COR-L47 (cell line): ENCODE results near the gene IL27RA.

Experiments used
- DNase-seq: peaks from one replicate; lab custom pipeline; 2025; lab: John Stamatoyannopoulos, UW

The IL27RA gene

GRCh38 chr19:14089412-14089661 lies 57.8 kb downstream of the IL27RA start:
- no peak for DNase-seq

DNA sequence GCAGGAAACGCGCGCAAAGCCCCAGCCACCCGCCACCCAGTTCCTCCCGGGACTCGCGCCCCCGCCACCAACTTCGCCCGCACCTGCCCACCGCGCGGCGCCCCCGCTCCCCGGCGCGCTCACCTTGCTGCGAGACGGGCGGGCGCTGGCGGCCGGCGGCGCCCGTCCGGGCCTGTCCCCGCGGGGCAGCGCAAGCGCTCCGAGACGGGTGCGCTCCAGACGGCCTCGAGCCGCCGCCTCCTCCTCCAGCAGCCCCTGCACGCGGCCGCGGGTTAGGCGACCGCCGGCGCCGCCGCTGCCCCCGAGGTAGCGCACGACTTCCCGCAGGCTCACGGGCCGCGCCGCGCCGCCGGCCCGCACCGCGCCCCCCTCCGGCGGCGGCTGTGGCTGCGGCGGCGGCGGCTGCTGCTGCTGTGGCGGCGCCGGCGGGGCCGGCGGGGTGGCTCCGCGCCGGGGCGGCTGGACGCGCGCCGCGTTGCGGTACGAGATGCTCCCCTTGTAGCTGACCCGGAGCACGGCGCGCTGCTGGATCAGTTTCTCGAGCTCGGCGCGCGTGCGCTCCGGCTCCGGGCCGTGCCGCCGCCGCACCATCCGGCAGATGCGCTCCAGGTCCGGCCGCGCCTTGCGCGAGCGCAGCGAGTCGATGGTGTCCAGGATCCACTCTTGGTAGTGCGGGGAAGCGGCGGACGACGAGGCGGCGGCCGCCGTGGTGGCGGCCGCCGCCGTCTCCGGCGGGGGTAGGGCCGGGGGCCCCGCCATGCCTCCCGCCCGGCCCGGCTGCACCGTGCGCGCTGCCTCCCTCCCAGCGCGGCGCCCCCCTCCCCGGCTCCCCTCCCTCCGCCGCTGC lies 58.3 kb downstream of the IL27RA start:
- peak; percentile 37 for DNase-seq

- peak; percentile 83 for DNase-seq
These were observed 59.0 kb downstream of the IL27RA start, which contains the start of gene SAMD1 for GRCh38 chr19:14090509-14091080. TSS of gene SAMD1 (minus strand) at chr19:14090751.

DNA sequence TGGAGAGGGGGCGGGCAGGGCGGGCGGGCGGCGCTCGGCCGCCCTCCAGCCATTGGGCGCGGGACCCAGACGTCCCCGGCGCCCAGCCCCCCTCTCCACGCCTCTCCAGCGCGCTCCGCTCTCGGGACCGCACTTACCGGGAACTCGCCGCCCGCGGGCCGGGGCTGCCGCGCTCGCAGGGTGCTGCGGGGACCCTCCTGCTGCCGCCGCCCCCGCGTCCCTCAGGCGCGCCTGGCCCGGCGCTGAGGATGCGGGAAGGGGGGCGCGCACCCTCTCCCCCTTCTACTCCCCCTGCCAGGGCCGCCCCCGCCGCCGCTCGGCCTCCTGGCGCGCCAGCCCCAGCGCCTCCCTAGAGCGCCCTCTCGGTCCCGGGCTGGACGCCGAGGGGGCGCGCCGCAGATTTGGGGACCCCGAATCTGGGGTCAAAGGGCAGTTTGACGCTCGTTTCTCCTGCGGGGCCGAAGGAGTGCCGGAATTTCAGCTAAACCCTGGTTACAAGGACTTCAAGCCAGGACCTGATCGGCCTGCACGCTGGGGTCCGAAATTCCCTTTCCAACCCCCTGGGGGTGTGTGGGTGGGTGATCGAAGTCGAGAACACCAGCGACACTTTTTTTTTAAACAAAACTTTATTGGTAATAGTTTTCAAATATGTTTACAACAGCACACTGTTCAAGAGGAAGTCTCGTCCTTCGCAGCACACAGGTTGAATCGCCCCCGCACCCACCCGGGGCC lies 59.7 kb downstream of the IL27RA start:
- DNase-seq, result peak; percentile 76

DNA sequence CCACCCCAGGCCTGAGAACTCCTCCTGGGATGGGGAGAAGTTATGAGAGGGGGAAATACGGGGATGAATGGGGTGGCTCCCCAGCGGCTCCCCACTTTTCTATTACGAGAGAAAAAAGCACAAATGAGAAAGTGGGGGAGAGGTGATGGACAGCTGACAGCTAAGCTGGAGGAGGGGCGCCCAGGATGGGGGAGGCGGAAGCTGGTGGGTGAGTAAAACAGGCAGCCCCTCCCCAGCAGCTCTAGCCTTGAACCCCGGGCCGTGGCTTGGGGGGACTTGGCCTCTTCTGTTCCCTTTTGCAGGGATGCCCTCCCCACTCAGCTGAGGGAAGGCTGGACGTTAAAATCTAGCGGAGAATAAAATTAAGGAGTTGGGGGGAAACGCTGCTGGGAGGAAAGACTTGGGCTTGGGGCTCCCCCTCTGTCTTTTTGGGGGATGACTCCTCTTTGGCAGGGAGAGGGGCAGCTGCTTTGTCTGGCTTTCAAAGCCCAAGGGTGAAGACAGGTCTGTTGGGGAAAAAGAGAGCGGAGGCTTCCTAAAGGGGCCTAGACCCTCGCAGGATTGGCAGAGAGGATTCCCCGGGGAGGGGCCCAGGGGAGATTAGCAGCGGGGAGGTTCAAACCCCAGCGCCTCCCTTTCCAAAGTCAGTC lies 60.4 kb downstream of the IL27RA start:
- DNase-seq, result no peak

GRCh38 chr19:14093117-14093823 lies 61.7 kb downstream of the IL27RA start:
- DNase-seq, result no peak

- no peak for DNase-seq
These were observed 63.3 kb downstream of the IL27RA start for GRCh38 chr19:14094854-14095253.

GRCh38 chr19:14096272-14096992 lies 64.9 kb downstream of the IL27RA start:
- DNase-seq, result no peak

GRCh38 chr19:14097532-14098151 lies 66.1 kb downstream of the IL27RA start:
- DNase-seq, result no peak

DNA sequence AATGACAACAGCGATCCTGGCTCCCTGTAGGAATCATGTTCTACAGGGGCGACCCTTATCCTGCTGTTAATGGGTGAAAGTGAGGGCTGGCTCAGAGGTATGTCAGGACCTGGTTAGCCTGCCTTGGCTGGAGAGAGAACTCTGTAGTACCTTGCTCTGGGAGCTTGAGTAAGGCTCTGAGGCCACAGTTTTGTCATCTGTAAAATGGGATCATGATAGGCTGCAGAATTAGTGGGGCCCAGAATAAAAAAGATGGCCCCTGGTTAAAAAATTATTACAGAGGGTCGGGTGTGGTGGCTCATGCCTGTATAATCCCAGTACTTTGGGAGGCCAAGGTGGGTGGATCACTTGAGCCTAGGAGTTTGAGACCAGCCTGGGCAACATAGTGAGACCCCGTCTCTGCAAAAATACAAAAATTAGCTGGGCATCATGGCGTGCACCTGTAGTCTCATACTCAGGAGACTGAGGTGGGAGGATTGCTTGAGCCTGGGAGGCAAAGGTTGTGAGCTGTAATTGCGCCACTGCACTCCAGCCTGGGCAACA lies 69.5 kb downstream of the IL27RA start:
- DNase-seq, result no peak

- DNase-seq, result no peak
These were observed 70.6 kb downstream of the IL27RA start for GRCh38 chr19:14102102-14102696.

- DNase-seq, result no peak
These were observed 71.2 kb downstream of the IL27RA start for GRCh38 chr19:14102756-14103155.
